SIG-M5 treated with dmso at 0.1 percent for 504 hours (cell line): ENCODE results near the gene MET.
"Not testable (repeated sequence)": the region's sequence is repeated elsewhere in the genome, so short reads cannot be mapped to it uniquely, and the experiment has no call there.

Experiments
- DNase-seq: peaks from one replicate; lab custom pipeline; 2025; ENCODE audit not compliant: unreplicated experiment; lab: John Stamatoyannopoulos, UW

Gene MET

DNA sequence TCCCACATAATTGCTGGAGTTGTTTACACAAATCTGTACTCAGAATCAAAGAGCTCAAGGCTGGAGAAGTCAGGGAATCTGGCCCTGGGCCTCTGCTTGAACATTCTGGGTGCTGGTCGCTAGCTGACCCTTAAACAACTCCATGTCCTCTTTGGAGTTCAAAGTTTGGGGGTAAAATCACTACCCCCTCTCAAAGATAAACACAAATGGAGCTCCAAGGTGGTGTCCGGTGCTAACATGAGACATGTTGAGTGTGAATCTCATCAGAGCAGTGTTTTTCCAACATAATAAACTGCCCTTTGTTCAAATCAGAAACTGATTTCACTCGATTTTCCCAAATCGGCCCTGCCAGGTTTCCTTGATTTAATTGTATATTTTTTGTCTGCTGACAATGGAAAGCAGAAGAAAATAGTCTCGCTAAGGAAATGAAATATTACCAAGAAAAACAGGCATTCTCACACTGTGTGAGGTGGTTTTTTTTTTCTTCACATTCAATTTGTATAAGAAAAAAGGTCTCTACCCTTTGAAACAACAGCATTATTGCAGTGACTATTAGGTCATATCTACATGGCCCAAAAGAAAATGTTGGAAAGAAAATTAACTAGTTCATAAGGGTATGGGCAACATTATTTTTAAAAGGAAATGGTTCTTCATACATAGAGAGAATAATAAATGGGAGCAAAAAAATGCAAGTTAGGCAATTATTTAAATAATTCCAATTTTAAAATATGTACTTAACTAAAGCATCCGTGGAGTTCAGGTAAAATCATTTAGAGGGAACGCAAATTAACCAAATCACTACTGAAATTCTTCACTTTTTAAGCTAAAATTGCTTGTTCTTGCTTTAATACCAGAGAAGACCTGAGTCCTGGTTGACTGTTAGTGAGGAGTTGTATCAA lies 134.3 kb downstream of the MET start:
- DNase-seq: no peak

DNA sequence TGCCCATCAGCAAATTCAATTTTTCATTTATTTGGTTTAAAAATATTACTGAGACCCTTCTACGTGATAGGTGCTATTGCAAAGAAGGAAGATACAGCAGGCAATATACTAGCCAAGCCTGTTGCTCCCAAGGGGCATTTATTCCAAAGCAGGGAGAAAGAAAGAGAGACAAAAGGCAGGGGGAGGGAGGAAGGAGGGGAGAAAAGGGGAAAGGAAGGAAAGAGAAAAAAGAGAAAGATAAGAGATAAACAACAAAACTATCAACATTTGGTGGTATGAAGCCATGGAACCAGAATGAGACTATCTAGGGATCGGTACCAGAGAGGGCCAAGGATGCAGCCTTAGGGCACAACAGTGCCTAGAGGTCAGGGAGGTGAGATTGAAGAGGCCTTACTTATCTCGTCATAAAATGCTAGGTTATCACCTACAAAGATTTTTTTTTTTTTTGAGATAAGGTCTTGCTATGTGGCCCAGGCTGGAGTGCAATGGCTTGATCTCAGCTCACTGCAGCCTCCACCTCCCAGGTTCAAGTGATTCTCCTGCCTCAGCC lies 135.1 kb downstream of the MET start:
- DNase-seq: no peak

DNA sequence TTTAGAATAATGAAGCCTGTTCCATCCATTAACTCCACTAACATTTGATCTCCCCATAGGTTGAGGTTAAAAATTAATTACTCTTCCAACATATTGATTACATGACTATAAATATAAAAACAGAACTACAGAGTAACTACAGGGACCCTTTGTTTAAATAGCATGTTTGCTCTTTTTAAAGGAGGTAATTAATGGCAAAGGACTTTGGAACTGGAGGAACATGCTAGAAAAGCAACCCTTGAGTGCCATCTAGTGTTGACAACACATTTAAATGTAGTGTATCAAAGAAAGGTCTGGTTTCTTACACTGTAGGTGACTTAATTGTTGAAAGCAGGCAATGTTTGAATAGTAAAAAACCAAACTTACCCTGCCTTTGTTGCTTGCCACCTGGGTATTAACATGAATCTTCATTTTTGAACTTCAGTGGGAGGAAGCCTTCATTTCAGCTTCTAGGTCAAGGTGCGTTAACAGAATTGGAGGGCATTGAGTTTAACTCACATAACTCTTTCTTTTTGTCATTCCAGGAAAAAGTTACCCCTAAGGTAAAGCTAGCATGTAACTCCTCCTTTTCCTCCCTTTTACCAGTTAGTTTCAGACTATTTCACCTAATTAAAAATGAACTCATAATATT lies 137.8 kb downstream of the MET start:
- DNase-seq: peak; percentile 65

DNA sequence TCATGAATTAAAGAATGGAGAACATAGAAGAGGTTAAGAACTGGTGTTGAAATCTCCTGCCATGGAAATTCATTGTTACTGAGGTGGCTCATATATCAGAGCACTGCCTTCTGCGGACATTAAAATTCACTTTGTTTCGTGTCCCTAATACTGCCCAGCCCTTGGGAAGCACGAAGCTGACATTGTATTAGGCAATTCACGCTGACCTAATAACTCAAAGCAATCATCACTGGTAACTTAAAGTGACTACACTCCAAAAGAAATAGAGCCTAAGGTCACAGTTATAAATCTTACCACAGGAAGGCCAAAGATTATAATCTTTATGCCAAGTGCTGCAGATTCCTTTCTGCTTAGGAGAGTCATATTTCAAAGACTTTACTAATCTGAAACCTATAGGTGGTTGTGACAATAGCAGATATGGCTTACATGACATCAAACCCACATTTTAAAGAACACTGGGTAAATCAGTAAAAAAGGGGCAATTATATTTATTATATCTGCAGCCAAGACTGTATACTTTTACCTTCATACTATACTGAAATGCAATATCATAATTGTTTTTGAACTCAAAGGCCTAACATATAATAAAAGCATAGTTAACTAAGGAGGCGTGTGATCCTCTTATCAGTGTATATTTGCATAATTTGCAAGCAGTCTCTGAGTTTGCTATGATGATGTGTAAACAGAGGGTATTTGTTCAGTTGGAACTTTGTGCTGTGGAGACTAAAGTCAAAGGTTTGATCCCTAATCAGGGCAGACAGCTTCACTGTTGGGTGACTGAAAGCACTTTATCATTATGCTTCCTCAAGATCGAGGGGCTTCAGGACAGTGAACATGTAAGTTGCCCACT lies 138.5 kb downstream of the MET start:
- no peak for DNase-seq

DNA sequence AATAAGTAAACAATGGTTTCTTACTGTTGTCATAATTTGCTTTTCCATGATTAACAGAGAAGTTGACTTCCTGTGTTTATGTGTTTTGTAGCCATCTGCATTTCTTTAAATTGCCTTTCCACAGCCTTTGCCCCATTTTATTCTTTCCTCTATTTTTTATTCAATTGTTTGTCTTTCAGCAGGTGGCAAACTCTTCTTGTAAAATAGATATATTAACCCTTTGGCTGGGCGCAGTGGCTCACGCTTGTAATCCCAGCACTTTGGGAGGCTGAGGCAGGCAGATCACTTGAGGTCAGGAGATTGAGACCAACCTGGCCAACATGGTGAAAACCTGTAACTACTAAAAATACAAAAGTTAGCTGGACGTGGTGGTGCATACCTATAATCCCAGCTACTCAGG lies 139.8 kb downstream of the MET start:
- no peak for DNase-seq

DNA sequence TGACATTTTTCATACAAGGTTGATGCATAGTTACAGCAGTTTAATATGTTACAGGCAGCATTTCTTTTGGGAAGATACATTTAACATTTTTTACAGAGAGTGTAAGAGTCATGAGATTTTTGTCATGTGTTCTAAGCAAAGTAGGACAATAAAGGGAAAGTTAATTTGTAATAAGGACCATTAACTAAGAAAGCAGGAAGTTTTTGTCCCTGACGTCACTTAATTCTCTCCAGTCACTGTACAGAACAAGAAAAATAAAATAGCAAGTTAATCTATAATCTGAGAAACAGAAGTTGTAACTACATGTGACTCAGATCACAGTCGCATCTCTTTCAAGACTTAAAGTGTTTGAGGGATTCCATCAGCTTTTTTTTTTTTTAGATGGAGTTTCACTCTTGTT lies 140.9 kb downstream of the MET start:
- no peak for DNase-seq

DNA sequence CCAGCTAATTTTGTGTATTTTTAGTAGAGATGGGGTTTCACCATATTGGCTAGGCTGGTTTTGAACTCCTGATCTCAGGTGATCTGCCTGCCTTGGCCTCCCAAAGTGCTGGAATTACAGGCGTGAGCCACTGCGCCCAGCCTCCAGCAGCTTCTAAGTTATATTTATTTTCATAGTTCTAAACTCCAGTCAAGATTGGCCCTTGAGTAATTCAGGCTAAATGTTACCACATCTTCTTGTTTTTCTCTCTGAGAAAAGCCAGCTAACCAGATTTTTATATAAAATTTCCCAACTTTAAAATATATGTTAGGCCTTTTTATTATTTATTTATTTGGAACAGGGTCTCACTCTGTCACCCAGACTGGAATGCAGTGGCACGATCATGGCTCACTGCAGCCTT lies 141.4 kb downstream of the MET start:
- not testable (repeated sequence) for DNase-seq

DNA sequence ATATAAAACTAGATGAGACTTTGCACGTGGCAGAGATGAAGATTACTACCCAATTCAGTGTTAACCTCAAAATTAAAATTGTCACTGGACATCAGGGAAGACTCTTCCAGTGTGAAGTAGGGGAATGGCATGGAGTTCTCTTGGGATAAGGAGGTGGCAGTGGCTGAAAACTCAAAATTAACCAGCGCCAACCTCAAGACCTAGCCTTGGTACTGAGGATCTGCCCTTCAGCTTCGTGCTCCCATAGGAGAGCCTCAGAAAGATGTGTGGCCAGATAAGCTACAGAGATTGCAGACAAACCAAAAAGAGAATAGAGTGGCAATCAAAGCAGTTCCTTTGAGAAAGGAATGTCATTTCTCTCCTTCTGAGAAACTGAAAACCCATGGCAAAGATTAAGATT lies 143.0 kb downstream of the MET start:
- no peak for DNase-seq

DNA sequence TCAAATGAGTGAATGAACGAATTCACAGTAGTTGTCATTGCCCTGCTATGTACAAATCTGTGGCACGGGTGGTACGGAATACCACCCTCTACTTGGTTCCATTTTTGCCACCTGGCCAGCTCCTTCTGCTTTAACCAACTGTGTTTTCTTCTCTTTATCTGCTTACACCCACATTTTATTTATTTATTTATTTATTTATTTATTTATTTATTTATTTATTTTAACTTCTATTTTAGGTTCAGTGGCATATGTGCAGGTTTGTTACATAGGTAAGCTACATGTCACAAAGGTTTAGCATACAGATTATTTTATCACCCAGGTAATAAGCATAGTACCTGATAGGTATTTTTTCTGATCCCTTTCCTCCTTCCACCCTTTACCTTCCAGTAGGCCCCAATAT lies 148.2 kb downstream of the MET start:
- no peak for DNase-seq

DNA sequence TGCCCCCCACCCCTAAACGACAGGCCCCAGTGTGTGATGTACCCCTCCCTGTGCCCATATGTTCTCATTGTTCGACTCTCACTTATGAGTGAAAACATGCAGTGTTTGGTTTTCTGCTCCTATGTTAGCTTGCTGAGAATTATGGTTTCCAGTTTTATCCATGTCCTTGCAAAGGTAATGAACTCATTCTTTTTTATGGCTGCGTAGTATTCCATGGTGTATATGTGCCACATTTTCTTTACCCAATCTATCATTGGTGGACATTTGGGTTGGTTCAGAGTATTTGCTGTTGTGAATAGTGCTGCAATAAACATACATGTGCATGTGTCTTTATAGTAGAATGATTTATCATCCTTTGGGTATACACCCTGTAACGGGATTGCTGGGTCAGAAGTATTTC lies 149.7 kb downstream of the MET start:
- DNase-seq: not testable (repeated sequence)

DNA sequence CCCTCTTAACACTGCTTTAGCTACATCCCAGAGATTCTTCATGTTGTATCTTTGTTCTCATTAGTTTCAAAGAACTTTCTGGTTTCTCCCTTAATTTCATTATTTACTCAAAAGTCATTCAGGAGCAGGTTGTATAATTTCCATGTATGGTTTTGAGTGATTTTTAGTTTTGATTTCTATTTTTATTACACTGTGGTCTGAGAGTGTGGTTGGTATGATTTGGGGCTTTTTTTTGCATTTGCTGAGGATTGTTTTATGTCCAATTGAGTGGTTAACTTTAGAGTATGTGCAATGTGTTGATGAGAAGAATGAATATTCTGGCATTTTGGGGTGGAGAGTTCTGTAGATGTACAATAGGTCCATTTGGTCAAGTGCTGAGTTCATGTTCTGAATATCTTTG lies 152.5 kb downstream of the MET start:
- DNase-seq: no peak

DNA sequence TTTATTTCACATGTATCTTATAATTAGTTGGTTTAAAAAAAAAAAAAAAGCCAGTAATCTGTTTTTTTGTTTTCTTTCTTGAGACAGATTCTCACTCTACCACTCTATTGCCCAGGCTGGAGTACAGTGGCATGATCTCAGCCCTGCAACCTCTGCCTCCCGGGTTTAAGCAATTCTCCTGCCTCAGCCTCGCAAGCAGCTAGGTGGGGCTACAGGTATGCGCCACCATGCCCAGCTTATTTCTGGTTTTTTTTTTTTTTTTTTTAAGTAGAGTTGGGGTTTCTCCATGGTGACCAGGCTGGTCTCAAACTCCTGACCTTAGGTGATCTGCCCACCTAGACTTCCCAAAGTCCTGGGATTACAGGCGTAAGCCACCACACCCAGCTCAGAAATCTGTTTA lies 156.3 kb downstream of the MET start:
- no peak for DNase-seq

DNA sequence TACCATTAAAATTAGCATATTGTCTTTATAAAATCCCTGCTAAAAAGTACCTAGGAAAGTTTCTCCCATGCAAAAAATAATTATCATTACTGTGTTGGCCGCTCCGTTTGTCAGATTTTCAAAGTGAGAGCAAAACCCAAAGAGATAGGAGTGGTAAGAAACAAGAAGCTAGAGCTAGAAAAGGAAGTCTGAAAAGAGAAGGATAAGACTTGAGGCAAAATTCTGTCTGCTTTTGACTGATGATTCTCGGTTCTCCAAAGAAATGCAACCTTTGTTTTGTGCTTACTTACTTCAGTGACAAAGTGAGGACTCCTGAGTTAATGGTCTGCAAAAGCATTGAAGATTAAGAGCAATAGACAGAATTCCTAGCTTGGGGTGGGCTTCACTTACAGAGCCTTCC lies 157.0 kb downstream of the MET start:
- no peak for DNase-seq

DNA sequence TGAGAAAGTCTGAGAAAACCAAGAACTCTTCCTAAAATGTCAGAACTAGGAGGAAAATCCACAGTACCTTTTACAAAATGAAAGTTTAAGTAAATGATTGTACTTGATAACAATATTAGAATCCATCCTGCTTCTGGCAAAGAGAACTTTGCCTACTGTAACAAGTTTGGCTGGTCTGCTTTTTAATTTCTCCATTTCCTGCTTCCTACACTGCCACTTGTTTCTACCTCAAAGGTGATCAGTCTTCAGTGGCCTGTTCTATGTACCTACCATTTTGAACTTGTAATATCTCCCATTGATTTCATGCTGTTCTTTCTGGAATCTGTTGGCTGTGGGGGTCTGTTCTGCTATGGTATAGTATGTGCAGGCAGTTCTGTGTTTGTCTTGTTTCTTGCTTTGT lies 157.5 kb downstream of the MET start:
- DNase-seq: no peak

DNA sequence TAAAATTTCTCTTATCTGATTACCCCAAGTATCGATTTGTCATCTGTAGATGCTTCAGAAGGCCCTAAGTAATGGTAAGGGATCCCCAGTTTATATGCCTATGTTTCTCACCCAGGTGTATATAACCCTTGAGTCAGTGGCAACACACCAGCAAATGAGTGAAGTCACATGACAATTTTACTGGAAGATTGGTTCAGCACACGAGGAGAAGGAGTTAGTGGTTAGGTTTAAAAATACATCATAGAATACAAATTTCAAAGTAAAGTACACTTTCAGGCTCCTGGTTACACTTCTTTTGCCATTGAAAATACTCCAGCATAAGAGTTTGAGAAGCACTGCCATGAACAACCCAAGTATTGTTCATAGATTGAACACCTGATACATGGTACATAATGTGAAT lies 160.7 kb downstream of the MET start:
- no peak for DNase-seq

DNA sequence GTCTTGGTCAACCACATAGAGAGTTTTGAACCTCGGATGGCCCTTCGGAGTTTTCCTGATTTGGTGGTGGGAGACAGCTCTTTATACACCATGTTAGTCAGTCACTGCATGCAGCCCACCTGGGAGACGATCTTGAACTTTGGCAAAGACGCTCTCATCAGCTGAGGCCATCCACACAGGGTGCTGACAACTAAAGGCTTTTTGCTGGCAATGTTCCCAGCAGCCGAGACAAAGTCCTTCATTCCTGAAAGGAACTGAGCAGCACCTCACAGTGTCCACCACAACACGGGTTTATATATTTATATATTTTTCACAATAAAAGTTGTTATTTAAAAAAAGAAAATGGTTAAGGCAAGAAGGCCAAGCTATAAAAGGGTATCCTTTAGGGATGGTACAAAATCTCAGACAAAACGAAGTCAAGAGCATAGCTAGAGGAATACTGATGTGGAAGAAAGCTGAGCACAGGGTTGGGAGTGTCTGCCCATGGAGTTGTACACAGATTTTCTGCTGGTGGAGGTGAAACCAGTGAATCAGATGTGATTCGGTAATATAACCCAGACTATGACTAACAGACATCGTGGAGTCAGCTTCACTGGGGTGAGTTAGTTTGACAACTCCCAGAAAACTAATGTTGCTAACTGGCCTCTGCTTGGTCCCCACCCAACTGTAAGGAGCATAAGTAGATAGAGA lies 163.0 kb downstream of the MET start:
- no peak for DNase-seq

DNA sequence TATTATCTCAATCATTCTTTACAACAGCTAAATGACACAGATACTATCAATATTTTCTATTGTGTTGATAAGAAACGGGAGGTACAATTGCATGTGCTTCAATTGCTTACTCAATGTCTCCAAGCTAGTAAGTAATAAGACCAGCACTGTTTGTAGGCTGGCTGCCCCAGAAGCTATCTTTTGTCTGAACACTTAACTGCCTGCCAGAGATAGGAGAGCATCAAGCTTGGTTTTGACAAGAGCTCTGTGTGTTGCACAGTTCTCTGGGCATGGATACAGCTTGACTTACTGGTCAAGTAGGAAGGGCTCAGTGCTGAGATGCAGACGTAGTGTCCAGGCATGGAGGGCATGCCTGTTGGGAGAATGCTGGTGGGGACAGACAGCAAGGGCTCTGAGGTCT lies 164.1 kb downstream of the MET start:
- DNase-seq: no peak

DNA sequence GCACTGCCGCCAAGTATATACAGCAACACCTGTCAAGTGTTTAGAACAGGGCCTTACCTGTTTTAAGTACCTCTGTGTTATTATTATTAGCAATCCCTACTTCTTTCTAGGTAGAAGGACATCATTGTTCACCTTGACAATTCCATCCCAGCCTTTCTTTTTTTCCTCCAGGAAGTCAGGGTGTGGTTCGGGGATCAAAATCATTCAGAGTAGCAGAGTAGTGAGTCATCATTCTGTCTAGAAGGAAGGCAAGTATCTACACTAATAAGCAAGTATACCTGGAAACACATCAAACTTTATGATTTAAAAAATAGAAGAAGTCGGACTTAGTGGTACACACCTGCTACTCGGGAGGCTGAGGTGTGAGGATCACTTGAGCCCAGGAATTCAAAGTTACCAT lies 164.9 kb downstream of the MET start:
- no peak for DNase-seq

DNA sequence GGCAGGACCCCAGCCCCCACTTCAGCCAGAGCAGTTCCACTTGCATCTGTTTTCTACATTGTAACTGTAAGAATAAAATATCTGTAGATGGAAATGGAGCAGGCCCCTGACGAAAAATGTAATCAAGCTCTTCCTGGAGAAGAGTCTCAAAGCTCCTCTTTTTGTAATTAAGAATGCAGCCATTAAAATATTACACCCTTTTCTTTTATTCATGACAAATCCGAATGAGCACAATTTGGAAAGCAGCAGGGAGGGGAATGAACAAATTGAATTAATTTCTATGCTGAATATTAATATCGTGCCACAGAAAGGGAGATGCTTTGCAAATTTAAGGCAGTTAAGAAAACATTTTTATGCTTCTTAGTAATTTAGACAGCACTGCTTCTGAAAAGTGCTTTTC lies 165.6 kb downstream of the MET start:
- no peak for DNase-seq

DNA sequence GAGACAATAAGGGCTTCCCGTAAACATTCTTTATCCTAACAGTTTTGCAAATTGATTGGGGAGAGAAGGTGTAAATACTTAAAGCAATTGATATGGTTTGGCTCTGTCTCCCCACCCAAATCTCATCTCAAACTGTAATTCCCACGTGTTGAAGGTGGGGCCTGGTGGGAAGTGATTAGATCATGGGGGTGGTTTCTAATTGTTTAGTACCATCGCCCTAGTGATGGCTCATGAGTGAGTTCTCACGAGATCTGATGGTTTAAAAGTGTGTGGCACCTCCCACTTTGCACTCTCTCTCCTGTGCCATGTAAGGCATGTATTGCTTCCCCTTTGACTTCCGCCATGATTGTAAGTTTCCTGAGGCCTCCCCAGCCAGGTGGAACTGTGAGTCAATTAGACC lies 168.3 kb downstream of the MET start:
- no peak for DNase-seq

DNA sequence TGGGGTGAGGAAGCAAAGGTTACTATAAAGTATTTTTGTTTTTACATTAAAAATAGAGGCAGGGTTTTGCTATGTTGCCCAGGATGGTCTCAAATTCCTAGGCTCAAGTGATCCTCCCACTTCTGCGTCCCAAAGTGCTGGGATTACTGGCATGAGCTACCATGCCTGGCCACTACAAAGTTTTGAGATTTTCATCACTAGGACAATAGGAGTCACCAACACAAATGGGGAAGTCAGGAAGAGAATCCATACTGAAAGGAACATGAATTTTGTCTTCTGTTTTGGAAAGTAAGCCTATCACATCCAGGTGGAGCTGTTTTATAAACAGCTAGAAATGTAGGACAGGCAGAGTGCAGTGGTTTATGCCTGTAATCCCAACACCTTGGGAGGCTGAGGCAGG lies 170.4 kb downstream of the MET start:
- DNase-seq: no peak
